HFF-Myc (cell line): ENCODE measurements around the gene CNKSR3.

ENCODE experiments used
- DNase-seq: peaks from one replicate; pipeline ENCODE4 v3.0.0-alpha.2; 2011; ENCODE audit warnings: low read depth; ENCODE audit errors: extremely low read depth
- H3K4me3 ChIP-seq: replicated peaks from 2 replicates; pipeline ENCODE4 v1.5.1; 2011; ENCODE audit warnings: low read depth, mild to moderate bottlenecking, control low read depth, low read length
- CTCF ChIP-seq: IDR thresholded peaks from 2 replicates; pipeline ENCODE4 v1.5.1; 2012; ENCODE audit warnings: mild to moderate bottlenecking, low read depth, low read length, control low read depth; ENCODE audit errors: missing control alignments

The CNKSR3 gene

GRCh38 chr6:154499855-154500589, 10.5 kb downstream of the CNKSR3 start:
- no peak for DNase-seq
- H3K4me3 ChIP-seq: no peak overlapping the region
- no peak for TF ChIP-seq CTCF

GRCh38 chr6:154498340-154498934, 12.0 kb downstream of the CNKSR3 start:
- no peak for DNase-seq
- TF ChIP-seq CTCF: no peak
- no peak overlapping the region for H3K4me3 ChIP-seq

GRCh38 chr6:154496793-154497517, 13.5 kb downstream of the CNKSR3 start:
- TF ChIP-seq CTCF: no peak
- DNase-seq: no peak
- H3K4me3 ChIP-seq: no peak overlapping the region

- no peak for TF ChIP-seq CTCF
These were observed 14.3 kb downstream of the CNKSR3 start for GRCh38 chr6:154496186-154496585.

GRCh38 chr6:154494592-154495311, 15.7 kb downstream of the CNKSR3 start:
- TF ChIP-seq CTCF: no peak
- no peak overlapping the region for H3K4me3 ChIP-seq
- no peak for DNase-seq

More at GRCh38 chr6:154496186-154496585, 14.3 kb downstream of the CNKSR3 start:
- no peak for DNase-seq
- H3K4me3 ChIP-seq: no peak overlapping the region

GRCh38 chr6:154491567-154492470, 18.7 kb downstream of the CNKSR3 start:
- no peak for TF ChIP-seq CTCF
- no peak for DNase-seq
- H3K4me3 ChIP-seq: no peak overlapping the region
